Neural progenitor cell (in vitro differentiated cells): ENCODE measurements around the gene TPP2. TPM values are rescaled to one million over a fixed set of nuclear protein-coding genes. Genes with fewer than 3 reads are reported as not detected.

Experiments
- DNase-seq: peaks from one replicate; pipeline ENCODE4 v3.0.0-alpha.2; 2016; ENCODE audit warnings: low spot score
- H2AFZ ChIP-seq: fragments of 200-600 bp; sonication (generic); replicated peaks from 2 replicates; pipeline ENCODE4 v1.6.1; 2016; ENCODE audit warnings: antibody characterized with exemption
- H3F3A ChIP-seq: fragments of 200-600 bp; sonication (generic); 2 replicates; pipeline ENCODE4 v1.6.1; 2016; ENCODE audit warnings: antibody characterized with exemption, low read depth
- H3K27ac ChIP-seq: fragments of 200-600 bp; sonication (generic); 2 replicates; pipeline ENCODE4 v1.5.1; 2016; ENCODE audit warnings: mild to moderate bottlenecking
- H3K27me3 ChIP-seq: fragments of 200-600 bp; sonication (generic); 2 replicates; pipeline ENCODE4 v1.6.1; 2016; ENCODE audit warnings: mild to moderate bottlenecking, moderate library complexity
- H3K36me3 ChIP-seq: fragments of 200-600 bp; sonication (generic); 2 replicates; pipeline ENCODE4 v1.5.1; 2016
- H3K4me1 ChIP-seq: fragments of 200-600 bp; sonication (generic); 2 replicates; pipeline ENCODE4 v1.6.1; 2016; ENCODE audit warnings: mixed run types
- H3K4me2 ChIP-seq: fragments of 200-600 bp; sonication (generic); 2 replicates; pipeline ENCODE4 v1.6.1; 2016
- H3K4me3 ChIP-seq: fragments of 200-600 bp; sonication (generic); 2 replicates; pipeline ENCODE4 v1.5.1; 2016
- H3K79me2 ChIP-seq: fragments of 200-600 bp; sonication (generic); 2 replicates; pipeline ENCODE4 v1.6.1; 2016; ENCODE audit warnings: low read depth
- H3K9ac ChIP-seq: fragments of 200-600 bp; sonication (generic); 2 replicates; pipeline ENCODE4 v1.6.1; 2016
- H3K9me3 ChIP-seq: fragments of 200-600 bp; sonication (generic); 2 replicates; pipeline ENCODE4 v1.5.1; 2016; ENCODE audit warnings: low read depth
- H4K20me1 ChIP-seq: fragments of 200-600 bp; sonication (generic); 2 replicates; pipeline ENCODE4 v1.6.1; 2016; ENCODE audit warnings: low read depth
- H3K27ac Mint-ChIP-seq: 3 replicates; pipeline ENCODE4 v1.8.0; 2021; ENCODE audit warnings: mixed read lengths
- H3K27me3 Mint-ChIP-seq: 2 replicates; pipeline ENCODE4 v1.8.0; 2022; ENCODE audit warnings: low read depth, mild to moderate bottlenecking, inconsistent platforms, moderate library complexity, mixed read lengths; ENCODE audit not compliant: insufficient read depth
- H3K36me3 Mint-ChIP-seq: 3 replicates; pipeline ENCODE4 v1.8.0; 2021; ENCODE audit warnings: mixed read lengths
- H3K4me1 Mint-ChIP-seq: 3 replicates; pipeline ENCODE4 v1.8.0; 2021; ENCODE audit warnings: mixed read lengths
- H3K4me3 Mint-ChIP-seq: 3 replicates; pipeline ENCODE4 v1.8.0; 2021; ENCODE audit warnings: mild to moderate bottlenecking, moderate library complexity, mixed read lengths
- H3K9me3 Mint-ChIP-seq: 3 replicates; pipeline ENCODE4 v1.8.0; 2020; ENCODE audit warnings: mixed read lengths
- EZH2 ChIP-seq: fragments of 200-600 bp; sonication (generic); IDR thresholded peaks from 2 replicates; pipeline ENCODE4 v1.6.1; 2017; ENCODE audit warnings: antibody characterized with exemption, mild to moderate bottlenecking, moderate library complexity
- EZH2phosphoT487 ChIP-seq: fragments of 200-600 bp; sonication (generic); IDR thresholded peaks from 2 replicates; pipeline ENCODE4 v1.6.1; 2017; ENCODE audit warnings: antibody characterized with exemption
- total RNA-seq: library from RNA; depleted of rRNA; stranded (reverse); fragments of >200 nt; gene quantifications from 2 replicates; pipeline ENCODE4 v1.2.3, GENCODE V29; 2015; ENCODE audit warnings: low replicate concordance
- TF ChIP-seq, protein P1 (sequence below): fragments of 200-600 bp; sonication (generic); IDR thresholded peaks from 2 replicates; pipeline ENCODE4 v1.5.1; 2017; ENCODE audit warnings: antibody characterized with exemption, mild to moderate bottlenecking

The TPP2 gene
- total RNA-seq, 1 donor from 2014 or later = 137 TPM

DNA sequence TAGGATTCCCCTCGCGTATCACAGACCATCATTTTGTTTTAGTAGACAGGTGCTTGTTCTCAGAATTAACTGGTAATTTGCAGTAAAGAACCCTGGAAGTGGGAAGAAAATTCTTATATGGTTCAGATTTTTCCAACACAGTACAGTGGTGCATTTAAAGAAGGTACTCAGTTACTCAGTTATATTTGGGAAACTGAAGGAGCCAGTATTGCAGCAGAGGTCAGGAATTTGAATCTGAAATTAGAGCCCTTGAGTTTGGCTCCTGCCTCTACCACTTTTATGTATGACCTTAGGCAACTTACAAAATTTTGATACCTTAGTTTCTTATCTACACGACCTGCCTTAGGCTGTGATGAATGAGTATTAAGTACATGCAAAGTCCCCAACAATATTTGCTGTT is 78.3 kb downstream of the TPP2 start:
- Histone ChIP-seq H3K4me2 (no peak overlapping the region), H3K9me3 (no peaks in the 10 kb centered on the region), H3K9ac (no peak overlapping the region), H3K27ac (no peak overlapping the region), H3K27me3 (no peaks in the 10 kb centered on the region), H4K20me1 (no peaks in the 10 kb centered on the region), H3K4me3 (no peak overlapping the region), H2AFZ (no peak overlapping the region), H3F3A (no peaks in the 10 kb centered on the region), H3K4me1 (no peaks in the 10 kb centered on the region), H3K36me3 (peaks cover 13% of the 10 kb centered on the region), H3K79me2 (no peaks in the 10 kb centered on the region)
- no peak for TF ChIP-seq EZH2phosphoT487
- no peak for TF ChIP-seq EZH2
- TF ChIP-seq, protein P1, sequence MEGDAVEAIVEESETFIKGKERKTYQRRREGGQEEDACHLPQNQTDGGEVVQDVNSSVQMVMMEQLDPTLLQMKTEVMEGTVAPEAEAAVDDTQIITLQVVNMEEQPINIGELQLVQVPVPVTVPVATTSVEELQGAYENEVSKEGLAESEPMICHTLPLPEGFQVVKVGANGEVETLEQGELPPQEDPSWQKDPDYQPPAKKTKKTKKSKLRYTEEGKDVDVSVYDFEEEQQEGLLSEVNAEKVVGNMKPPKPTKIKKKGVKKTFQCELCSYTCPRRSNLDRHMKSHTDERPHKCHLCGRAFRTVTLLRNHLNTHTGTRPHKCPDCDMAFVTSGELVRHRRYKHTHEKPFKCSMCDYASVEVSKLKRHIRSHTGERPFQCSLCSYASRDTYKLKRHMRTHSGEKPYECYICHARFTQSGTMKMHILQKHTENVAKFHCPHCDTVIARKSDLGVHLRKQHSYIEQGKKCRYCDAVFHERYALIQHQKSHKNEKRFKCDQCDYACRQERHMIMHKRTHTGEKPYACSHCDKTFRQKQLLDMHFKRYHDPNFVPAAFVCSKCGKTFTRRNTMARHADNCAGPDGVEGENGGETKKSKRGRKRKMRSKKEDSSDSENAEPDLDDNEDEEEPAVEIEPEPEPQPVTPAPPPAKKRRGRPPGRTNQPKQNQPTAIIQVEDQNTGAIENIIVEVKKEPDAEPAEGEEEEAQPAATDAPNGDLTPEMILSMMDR = no peak
- DNase-seq = no peak
- H3K4me3 Mint-ChIP-seq = no peak overlapping the region
- H3K4me1 Mint-ChIP-seq = no peaks in the 10 kb centered on the region
- H3K27ac Mint-ChIP-seq = no peak overlapping the region
- no peaks in the 10 kb centered on the region for H3K27me3 Mint-ChIP-seq
- peaks cover 26% of the 10 kb centered on the region for H3K36me3 Mint-ChIP-seq
- peaks cover 5% of the 10 kb centered on the region for H3K9me3 Mint-ChIP-seq

DNA sequence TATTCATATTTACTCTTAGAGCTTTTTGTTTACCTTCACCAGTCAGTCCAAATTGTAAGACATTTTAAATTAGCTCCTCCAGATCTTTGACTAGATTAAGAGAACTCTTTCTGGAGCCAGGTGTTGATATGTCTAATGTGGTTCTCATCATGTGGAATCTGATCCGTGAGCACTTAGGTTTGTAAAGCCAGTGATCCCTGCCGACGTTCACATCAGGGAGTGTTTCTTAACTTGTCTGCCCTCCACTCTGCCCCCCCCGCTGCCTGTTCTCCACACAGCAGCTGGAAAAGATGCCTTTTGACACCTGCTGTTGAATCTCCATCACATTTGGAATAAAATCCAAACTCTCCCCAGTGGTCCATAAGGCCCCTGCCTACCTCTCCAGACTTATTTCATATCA is 80.3 kb downstream of the TPP2 start:
- no peaks in the 10 kb centered on the region for H3K4me1 ChIP-seq
- peaks cover 7% of the 10 kb centered on the region for H3K36me3 ChIP-seq
- H3K4me1 Mint-ChIP-seq = no peaks in the 10 kb centered on the region
- no peak overlapping the region for H3K4me3 Mint-ChIP-seq
- peaks cover 16% of the 10 kb centered on the region for H3K36me3 Mint-ChIP-seq
- no peaks in the 10 kb centered on the region for H3K27me3 ChIP-seq
- H3K9me3 ChIP-seq = no peaks in the 10 kb centered on the region
- DNase-seq = no peak
- H3K27ac ChIP-seq = no peak overlapping the region
- H3K27me3 Mint-ChIP-seq = no peaks in the 10 kb centered on the region
- peaks cover 3% of the 10 kb centered on the region for H3F3A ChIP-seq
- no peak overlapping the region for H2AFZ ChIP-seq
- H3K9ac ChIP-seq = no peak overlapping the region
- no peaks in the 10 kb centered on the region for H3K79me2 ChIP-seq
- H3K4me3 ChIP-seq = no peak overlapping the region
- no peak for TF ChIP-seq EZH2phosphoT487
- TF ChIP-seq, protein P1 = no peak
- no peak for TF ChIP-seq EZH2
- no peak overlapping the region for H3K4me2 ChIP-seq
- H4K20me1 ChIP-seq = no peaks in the 10 kb centered on the region
- H3K27ac Mint-ChIP-seq = no peak overlapping the region
- no peaks in the 10 kb centered on the region for H3K9me3 Mint-ChIP-seq

DNA sequence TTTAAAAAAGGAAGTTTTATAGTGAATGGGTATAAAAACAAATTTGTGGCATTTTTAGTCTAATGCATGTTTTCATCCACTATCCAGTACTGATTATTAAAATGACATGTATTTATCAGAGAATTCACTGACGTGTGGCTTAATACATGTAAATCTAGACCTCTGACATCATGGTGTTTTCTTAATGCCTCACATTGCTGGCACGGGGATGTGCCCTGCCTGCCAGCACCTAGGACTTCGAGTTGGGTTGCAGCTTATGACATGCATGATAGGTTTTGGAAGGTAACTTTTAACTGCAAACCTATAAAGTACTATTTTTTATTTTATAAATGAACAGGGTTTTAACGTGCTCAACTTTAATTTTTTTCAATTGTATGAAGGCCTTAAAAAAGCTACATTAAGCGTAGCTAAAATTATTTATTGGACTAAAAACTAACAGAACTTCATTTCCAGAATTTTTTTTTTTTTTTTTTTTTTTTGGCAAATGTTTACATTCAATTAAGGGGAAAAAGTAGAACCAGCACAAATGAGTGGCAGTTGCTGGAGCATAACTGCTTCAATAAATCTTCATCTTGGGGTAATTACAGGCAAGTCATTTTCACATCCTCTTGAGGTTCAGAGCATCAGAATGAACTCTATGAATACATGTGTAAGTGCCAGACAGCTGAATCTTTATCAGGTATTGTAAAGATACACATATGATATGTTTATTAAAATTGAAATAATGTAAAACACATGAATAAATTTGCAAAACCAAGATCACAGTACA is 81.7 kb downstream of the TPP2 start:
- peaks cover 2% of the 10 kb centered on the region for H3K27me3 Mint-ChIP-seq
- Histone ChIP-seq H3K4me3 (no peak overlapping the region), H3K27ac (no peak overlapping the region), H4K20me1 (no peaks in the 10 kb centered on the region), H3K27me3 (no peaks in the 10 kb centered on the region), H3K79me2 (no peaks in the 10 kb centered on the region), H3F3A (peaks cover 3% of the 10 kb centered on the region), H3K36me3 (peaks cover 7% of the 10 kb centered on the region), H3K4me1 (no peaks in the 10 kb centered on the region), H2AFZ (no peak overlapping the region), H3K9me3 (no peaks in the 10 kb centered on the region), H3K4me2 (no peak overlapping the region), H3K9ac (no peak overlapping the region)
- no peaks in the 10 kb centered on the region for H3K4me1 Mint-ChIP-seq
- no peaks in the 10 kb centered on the region for H3K9me3 Mint-ChIP-seq
- TF ChIP-seq EZH2 (no peak), EZH2phosphoT487 (no peak)
- TF ChIP-seq, protein P1 = no peak
- H3K4me3 Mint-ChIP-seq = no peak overlapping the region
- H3K36me3 Mint-ChIP-seq = peaks cover 13% of the 10 kb centered on the region
- no peak for DNase-seq
- H3K27ac Mint-ChIP-seq = no peak overlapping the region
